Neural crest cell (in vitro differentiated cells): ENCODE results near the gene S1PR2. TPM values are rescaled to one million over a fixed set of nuclear protein-coding genes. Genes with fewer than 3 reads are reported as not detected.

Experiments
- DNase-seq: peaks from one replicate; pipeline ENCODE4 v3.0.0; 2021; ENCODE audit warnings: low read depth, mixed read lengths, low spot score
- H3K27ac Mint-ChIP-seq: one replicate; pipeline ENCODE4 v1.8.0; 2021; ENCODE audit warnings: mild to moderate bottlenecking, mixed read lengths; ENCODE audit not compliant: unreplicated experiment
- H3K27me3 Mint-ChIP-seq: 2 replicates; pipeline ENCODE4 v1.8.0; 2021; ENCODE audit warnings: low read depth, mild to moderate bottlenecking, mixed read lengths
- H3K36me3 Mint-ChIP-seq: 2 replicates; pipeline ENCODE4 v1.8.0; 2021; ENCODE audit warnings: low read depth, mild to moderate bottlenecking, mixed read lengths
- H3K4me1 Mint-ChIP-seq: 2 replicates; pipeline ENCODE4 v1.8.0; 2021; ENCODE audit warnings: mixed read lengths
- H3K4me3 Mint-ChIP-seq: one replicate; pipeline ENCODE4 v1.8.0; 2021; ENCODE audit warnings: mild to moderate bottlenecking, mixed read lengths
- H3K9me3 Mint-ChIP-seq: 2 replicates; pipeline ENCODE4 v1.8.0; 2021; ENCODE audit warnings: mixed read lengths
- total RNA-seq: library from RNA; stranded (reverse); gene quantifications from 2 replicates; pipeline ENCODE4 v1.2.1, GENCODE V29; 2021
- TF ChIP-seq, protein P1 (sequence below): fragments of 200-600 bp; sonication (generic); conservative IDR thresholded peaks from 2 replicates; pipeline ENCODE4 v1.5.0; 2021; ENCODE audit warnings: antibody characterized with exemption, mild to moderate bottlenecking

S1PR2 gene
- total RNA-seq, 1 donor from 2014 or later: 24.8 TPM

- Mint-ChIP-seq H3K27me3 (peaks cover 37% of the 10 kb centered on the region), H3K36me3 (no peaks in the 10 kb centered on the region), H3K4me3 (no peak overlapping the region), H3K4me1 (no peaks in the 10 kb centered on the region), H3K27ac (peak overlapping the region; percentile 10), H3K9me3 (no peaks in the 10 kb centered on the region)
- no peak for DNase-seq
- TF ChIP-seq, protein P1, sequence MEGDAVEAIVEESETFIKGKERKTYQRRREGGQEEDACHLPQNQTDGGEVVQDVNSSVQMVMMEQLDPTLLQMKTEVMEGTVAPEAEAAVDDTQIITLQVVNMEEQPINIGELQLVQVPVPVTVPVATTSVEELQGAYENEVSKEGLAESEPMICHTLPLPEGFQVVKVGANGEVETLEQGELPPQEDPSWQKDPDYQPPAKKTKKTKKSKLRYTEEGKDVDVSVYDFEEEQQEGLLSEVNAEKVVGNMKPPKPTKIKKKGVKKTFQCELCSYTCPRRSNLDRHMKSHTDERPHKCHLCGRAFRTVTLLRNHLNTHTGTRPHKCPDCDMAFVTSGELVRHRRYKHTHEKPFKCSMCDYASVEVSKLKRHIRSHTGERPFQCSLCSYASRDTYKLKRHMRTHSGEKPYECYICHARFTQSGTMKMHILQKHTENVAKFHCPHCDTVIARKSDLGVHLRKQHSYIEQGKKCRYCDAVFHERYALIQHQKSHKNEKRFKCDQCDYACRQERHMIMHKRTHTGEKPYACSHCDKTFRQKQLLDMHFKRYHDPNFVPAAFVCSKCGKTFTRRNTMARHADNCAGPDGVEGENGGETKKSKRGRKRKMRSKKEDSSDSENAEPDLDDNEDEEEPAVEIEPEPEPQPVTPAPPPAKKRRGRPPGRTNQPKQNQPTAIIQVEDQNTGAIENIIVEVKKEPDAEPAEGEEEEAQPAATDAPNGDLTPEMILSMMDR: no peak
Observed at GRCh38 chr19:10266706-10267105, 35.6 kb upstream of the S1PR2 start.

- no peaks in the 10 kb centered on the region for H3K4me1 Mint-ChIP-seq
- TF ChIP-seq, protein P1: no peak
- H3K27ac Mint-ChIP-seq: no peak overlapping the region
- H3K27me3 Mint-ChIP-seq: no peaks in the 10 kb centered on the region
- no peak for DNase-seq
- no peak overlapping the region for H3K4me3 Mint-ChIP-seq
- H3K36me3 Mint-ChIP-seq: peaks cover 2% of the 10 kb centered on the region
- no peaks in the 10 kb centered on the region for H3K9me3 Mint-ChIP-seq
Observed at GRCh38 chr19:10262771-10263170, 31.6 kb upstream of the S1PR2 start.

GRCh38 chr19:10260141-10260584 lies 29.0 kb upstream of the S1PR2 start:
- Mint-ChIP-seq H3K9me3 (no peaks in the 10 kb centered on the region), H3K36me3 (peaks cover 9% of the 10 kb centered on the region), H3K27me3 (no peaks in the 10 kb centered on the region), H3K27ac (no peak overlapping the region), H3K4me3 (no peak overlapping the region), H3K4me1 (no peaks in the 10 kb centered on the region)
- DNase-seq: no peak
- TF ChIP-seq, protein P1: no peak

- H3K9me3 Mint-ChIP-seq: no peaks in the 10 kb centered on the region
Observed at GRCh38 chr19:10259162-10259905, 28.2 kb upstream of the S1PR2 start.

DNA sequence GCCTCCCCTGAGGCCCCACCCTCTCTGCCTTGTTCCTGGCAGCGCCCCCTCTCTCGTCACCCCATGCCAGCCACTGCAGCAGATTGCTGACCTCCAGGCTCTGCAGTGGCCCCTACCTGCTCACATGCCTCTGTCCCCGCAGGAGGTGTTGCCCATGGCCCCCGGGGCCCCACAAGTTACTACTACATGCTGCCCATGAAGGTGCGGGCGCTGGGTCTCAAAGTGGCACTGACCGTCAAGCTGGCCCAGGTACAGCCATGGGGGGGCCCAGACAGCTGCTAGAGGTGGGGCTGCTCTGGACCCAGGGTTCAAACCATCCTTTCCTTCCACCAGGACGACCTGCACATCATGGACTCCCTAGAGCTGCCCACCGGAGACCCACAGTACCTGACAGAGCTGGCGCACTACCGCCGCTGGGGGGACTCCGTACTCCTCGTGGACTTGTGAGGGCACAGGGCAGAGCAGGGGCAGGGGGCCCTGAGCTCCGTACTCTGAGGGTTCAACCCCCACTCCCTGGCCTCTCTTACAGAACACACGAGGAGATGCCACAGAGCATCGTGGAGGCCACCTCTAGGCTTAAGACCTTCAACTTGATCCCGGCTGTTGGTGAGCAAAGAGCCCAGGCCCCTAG lies 27.1 kb upstream of the S1PR2 start:
- H3K27me3 Mint-ChIP-seq: no peaks in the 10 kb centered on the region
- no peak overlapping the region for H3K27ac Mint-ChIP-seq
- peaks cover 10% of the 10 kb centered on the region for H3K36me3 Mint-ChIP-seq
- TF ChIP-seq, protein P1: no peak
- no peaks in the 10 kb centered on the region for H3K4me1 Mint-ChIP-seq
- H3K4me3 Mint-ChIP-seq: no peak overlapping the region
- no peaks in the 10 kb centered on the region for H3K9me3 Mint-ChIP-seq
- no peak for DNase-seq

More at GRCh38 chr19:10259162-10259905, 28.2 kb upstream of the S1PR2 start:
- Mint-ChIP-seq H3K36me3 (peaks cover 10% of the 10 kb centered on the region), H3K27ac (no peak overlapping the region), H3K27me3 (no peaks in the 10 kb centered on the region), H3K4me3 (no peak overlapping the region), H3K4me1 (no peaks in the 10 kb centered on the region)
- DNase-seq: peak; percentile 94
- TF ChIP-seq, protein P1: peak; percentile 77
